ENCODE results near the gene FGGY.

DNA sequence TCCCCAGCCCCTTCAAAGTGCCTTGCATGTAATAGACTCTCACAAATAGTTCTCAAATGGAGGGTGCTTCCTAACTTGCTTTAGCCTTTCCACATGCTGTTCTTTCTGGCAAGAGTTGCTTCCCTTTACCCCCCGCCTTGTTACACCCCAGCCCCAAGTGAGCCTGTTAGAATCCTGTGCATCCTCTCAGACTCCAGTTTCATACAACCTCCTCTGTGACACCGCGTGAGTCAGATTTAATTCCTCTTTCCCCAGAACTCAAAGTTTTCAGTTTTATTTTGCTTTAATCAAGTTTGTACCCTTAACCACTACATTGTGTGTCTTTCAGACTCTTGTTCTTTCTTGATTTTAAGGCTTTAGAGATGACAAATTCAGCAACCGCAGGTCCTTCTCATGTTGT is 283.4 kb downstream of the FGGY start:
- TF ChIP-seq, protein P1, sequence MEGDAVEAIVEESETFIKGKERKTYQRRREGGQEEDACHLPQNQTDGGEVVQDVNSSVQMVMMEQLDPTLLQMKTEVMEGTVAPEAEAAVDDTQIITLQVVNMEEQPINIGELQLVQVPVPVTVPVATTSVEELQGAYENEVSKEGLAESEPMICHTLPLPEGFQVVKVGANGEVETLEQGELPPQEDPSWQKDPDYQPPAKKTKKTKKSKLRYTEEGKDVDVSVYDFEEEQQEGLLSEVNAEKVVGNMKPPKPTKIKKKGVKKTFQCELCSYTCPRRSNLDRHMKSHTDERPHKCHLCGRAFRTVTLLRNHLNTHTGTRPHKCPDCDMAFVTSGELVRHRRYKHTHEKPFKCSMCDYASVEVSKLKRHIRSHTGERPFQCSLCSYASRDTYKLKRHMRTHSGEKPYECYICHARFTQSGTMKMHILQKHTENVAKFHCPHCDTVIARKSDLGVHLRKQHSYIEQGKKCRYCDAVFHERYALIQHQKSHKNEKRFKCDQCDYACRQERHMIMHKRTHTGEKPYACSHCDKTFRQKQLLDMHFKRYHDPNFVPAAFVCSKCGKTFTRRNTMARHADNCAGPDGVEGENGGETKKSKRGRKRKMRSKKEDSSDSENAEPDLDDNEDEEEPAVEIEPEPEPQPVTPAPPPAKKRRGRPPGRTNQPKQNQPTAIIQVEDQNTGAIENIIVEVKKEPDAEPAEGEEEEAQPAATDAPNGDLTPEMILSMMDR (IDR thresholded peaks at IDR 0.05): no peak
- no peak for TF ChIP-seq EZH2 (IDR thresholded peaks at IDR 0.05; ENCODE audit: borderline replicate concordance, insufficient read depth, low read depth, low read length, poor library complexity, severe bottlenecking)
